GM19452 (cell line): ENCODE results near the gene EEFSEC.

Experiments used
- ATAC-seq: cut with Tn5 transposase; IDR thresholded peaks from one replicate; pipeline ENCODE4 v1.9.1; 2021; ENCODE audit not compliant: unreplicated experiment

The EEFSEC gene

GRCh38 chr3:128455786-128456748 is 302.8 kb downstream of the EEFSEC start:
- no peak for ATAC-seq

GRCh38 chr3:128456776-128457715 is 303.8 kb downstream of the EEFSEC start:
- no peak for ATAC-seq

- ATAC-seq, result no peak
These were observed 304.7 kb downstream of the EEFSEC start for GRCh38 chr3:128457937-128458336.
